Activated naive CD8-positive, alpha-beta T cell treated with anti-CD3 and anti-CD28 coated beads, Interleukin-2, amount 50 U/mL, for 24 hours (primary cell): ENCODE data around the gene TRIM3.
"Not testable (repeated sequence)": the region's sequence is repeated elsewhere in the genome, so short reads cannot be mapped to it uniquely, and the experiment has no call there.

Source experiments
- ATAC-seq: fragments of 150-1000 bp; cut with Tn5 transposase; one replicate; pipeline ENCODE4 v1.10.0; 2021
- DNase-seq: peaks from one replicate; pipeline ENCODE4 v3.0.0; 2021
- H3K27ac Mint-ChIP-seq: one replicate; pipeline ENCODE4 v1.8.0; 2021; ENCODE audit warnings: mild to moderate bottlenecking, mixed read lengths
- H3K27me3 Mint-ChIP-seq: one replicate; pipeline ENCODE4 v1.8.0; 2021; ENCODE audit warnings: mixed read lengths
- H3K36me3 Mint-ChIP-seq: one replicate; pipeline ENCODE4 v1.8.0; 2021; ENCODE audit warnings: low read depth, mixed read lengths
- H3K4me1 Mint-ChIP-seq: one replicate; pipeline ENCODE4 v1.8.0; 2021; ENCODE audit warnings: mixed read lengths
- H3K4me3 Mint-ChIP-seq: one replicate; pipeline ENCODE4 v1.8.0; 2021; ENCODE audit warnings: mild to moderate bottlenecking, moderate library complexity, mixed read lengths
- H3K9me3 Mint-ChIP-seq: one replicate; pipeline ENCODE4 v1.8.0; 2021; ENCODE audit warnings: mixed read lengths

Gene TRIM3

GRCh38 chr11:6473451-6474412, at the start of gene TRIM3:
TRIM3 (minus strand) TSS chr11:6473941; CDS start chr11:6465695, 8,246 bp downstream.
- peak within 1 kb of the TSS; percentile 46 for H3K27ac Mint-ChIP-seq
- peak within 1 kb of the TSS; percentile 79 for H3K4me3 Mint-ChIP-seq
- H3K4me1 Mint-ChIP-seq, result peaks cover 18% of the 10 kb centered on the region

GRCh38 chr11:6523253-6523652, 49.5 kb upstream of the TRIM3 start:
- no peaks in the 10 kb centered on the region for H3K9me3 Mint-ChIP-seq
- no peaks in the 10 kb centered on the region for H3K27me3 Mint-ChIP-seq
- H3K27ac Mint-ChIP-seq, result peak overlapping the region; percentile 63
- H3K36me3 Mint-ChIP-seq, result peaks cover 36% of the 10 kb centered on the region
- no peak overlapping the region for H3K4me3 Mint-ChIP-seq
- ATAC-seq, result peak; percentile 82
- DNase-seq, result no peak
- H3K4me1 Mint-ChIP-seq, result peaks cover 40% of the 10 kb centered on the region

More at GRCh38 chr11:6473451-6474412, at the start of gene TRIM3:
- Mint-ChIP-seq H3K27me3 (no peaks in the 10 kb centered on the region), H3K9me3 (no peaks in the 10 kb centered on the region), H3K36me3 (peaks cover 16% of the 10 kb centered on the region)
- peak; percentile 56 for ATAC-seq
- peak; percentile 69 for DNase-seq

GRCh38 chr11:6521946-6522345, 48.2 kb upstream of the TRIM3 start:
- H3K27ac Mint-ChIP-seq, H3K4me3 Mint-ChIP-seq, H3K27me3 Mint-ChIP-seq, H3K9me3 Mint-ChIP-seq, DNase-seq, ATAC-seq: not testable (repeated sequence)
- Mint-ChIP-seq H3K4me1 (peaks cover 33% of the 10 kb centered on the region), H3K36me3 (peaks cover 35% of the 10 kb centered on the region)

GRCh38 chr11:6520265-6520664, 46.5 kb upstream of the TRIM3 start:
- ATAC-seq (no peak), DNase-seq (no peak)
- peaks cover 19% of the 10 kb centered on the region for H3K4me1 Mint-ChIP-seq
- no peaks in the 10 kb centered on the region for H3K9me3 Mint-ChIP-seq
- no peaks in the 10 kb centered on the region for H3K27me3 Mint-ChIP-seq
- H3K4me3 Mint-ChIP-seq, result no peak overlapping the region
- no peak overlapping the region for H3K27ac Mint-ChIP-seq
- H3K36me3 Mint-ChIP-seq, result peaks cover 39% of the 10 kb centered on the region

GRCh38 chr11:6516865-6517264, 43.1 kb upstream of the TRIM3 start:
- H3K9me3 Mint-ChIP-seq, result no peaks in the 10 kb centered on the region
- H3K4me3 Mint-ChIP-seq, result no peak overlapping the region
- peaks cover 38% of the 10 kb centered on the region for H3K36me3 Mint-ChIP-seq
- H3K27ac Mint-ChIP-seq, result no peak overlapping the region
- H3K4me1 Mint-ChIP-seq, result no peaks in the 10 kb centered on the region
- no peaks in the 10 kb centered on the region for H3K27me3 Mint-ChIP-seq
- DNase-seq (no peak), ATAC-seq (no peak)

GRCh38 chr11:6505577-6506240, 32.0 kb upstream of the TRIM3 start:
- ATAC-seq (peak; percentile 52), DNase-seq (no peak)
- Mint-ChIP-seq H3K4me1 (peaks cover 2% of the 10 kb centered on the region), H3K27me3 (no peaks in the 10 kb centered on the region), H3K36me3 (peaks cover 22% of the 10 kb centered on the region), H3K9me3 (no peaks in the 10 kb centered on the region), H3K27ac (no peak overlapping the region), H3K4me3 (no peak overlapping the region)

GRCh38 chr11:6504166-6504565, 30.4 kb upstream of the TRIM3 start:
- DNase-seq (no peak), ATAC-seq (no peak)
- no peak overlapping the region for H3K4me3 Mint-ChIP-seq
- no peaks in the 10 kb centered on the region for H3K9me3 Mint-ChIP-seq
- H3K36me3 Mint-ChIP-seq, result peaks cover 19% of the 10 kb centered on the region
- H3K27me3 Mint-ChIP-seq, result no peaks in the 10 kb centered on the region
- H3K27ac Mint-ChIP-seq, result no peak overlapping the region
- peaks cover 2% of the 10 kb centered on the region for H3K4me1 Mint-ChIP-seq

GRCh38 chr11:6502382-6502781, 28.6 kb upstream of the TRIM3 start:
- DNase-seq (no peak), ATAC-seq (no peak)
- no peak overlapping the region for H3K27ac Mint-ChIP-seq
- no peaks in the 10 kb centered on the region for H3K27me3 Mint-ChIP-seq
- H3K4me3 Mint-ChIP-seq, result no peak overlapping the region
- peaks cover 17% of the 10 kb centered on the region for H3K36me3 Mint-ChIP-seq
- peaks cover 2% of the 10 kb centered on the region for H3K4me1 Mint-ChIP-seq
- H3K9me3 Mint-ChIP-seq, result no peaks in the 10 kb centered on the region

GRCh38 chr11:6498544-6498943, 24.8 kb upstream of the TRIM3 start:
- Mint-ChIP-seq H3K36me3 (peaks cover 17% of the 10 kb centered on the region), H3K4me1 (no peaks in the 10 kb centered on the region), H3K4me3 (no peak overlapping the region), H3K9me3 (no peaks in the 10 kb centered on the region), H3K27ac (no peak overlapping the region), H3K27me3 (no peaks in the 10 kb centered on the region)
- ATAC-seq (no peak), DNase-seq (no peak)

GRCh38 chr11:6498121-6498520, 24.4 kb upstream of the TRIM3 start:
- no peaks in the 10 kb centered on the region for H3K27me3 Mint-ChIP-seq
- ATAC-seq (no peak), DNase-seq (no peak)
- H3K36me3 Mint-ChIP-seq, result peaks cover 17% of the 10 kb centered on the region
- H3K4me1 Mint-ChIP-seq, result no peaks in the 10 kb centered on the region
- H3K27ac Mint-ChIP-seq, result no peak overlapping the region
- H3K4me3 Mint-ChIP-seq, result no peak overlapping the region
- no peaks in the 10 kb centered on the region for H3K9me3 Mint-ChIP-seq

GRCh38 chr11:6497069-6497839, 23.5 kb upstream of the TRIM3 start, which contains the start of gene DNHD1:
DNHD1 (plus strand) TSS chr11:6497280; CDS start chr11:6498216, 936 bp downstream.
- no peak for ATAC-seq

GRCh38 chr11:6489306-6489705, 15.6 kb upstream of the TRIM3 start:
- ATAC-seq (no peak), DNase-seq (no peak)
- no peak overlapping the region for H3K4me3 Mint-ChIP-seq
- H3K36me3 Mint-ChIP-seq, result peaks cover 17% of the 10 kb centered on the region
- H3K27me3 Mint-ChIP-seq, result no peaks in the 10 kb centered on the region
- H3K4me1 Mint-ChIP-seq, result peaks cover 11% of the 10 kb centered on the region
- H3K9me3 Mint-ChIP-seq, result no peaks in the 10 kb centered on the region
- H3K27ac Mint-ChIP-seq, result no peak overlapping the region

More at GRCh38 chr11:6497069-6497839, 23.5 kb upstream of the TRIM3 start, which contains the start of gene DNHD1:
- H3K4me1 Mint-ChIP-seq, result no peaks in the 10 kb centered on the region
- H3K27me3 Mint-ChIP-seq, result no peaks in the 10 kb centered on the region
- no peak within 1 kb of the TSS for H3K4me3 Mint-ChIP-seq
- no peak within 1 kb of the TSS for H3K27ac Mint-ChIP-seq
- no peaks in the 10 kb centered on the region for H3K9me3 Mint-ChIP-seq
- no peak for DNase-seq
- peaks cover 17% of the 10 kb centered on the region for H3K36me3 Mint-ChIP-seq

GRCh38 chr11:6488821-6489220, 15.1 kb upstream of the TRIM3 start:
- no peak for ATAC-seq
- Mint-ChIP-seq H3K4me1 (peaks cover 11% of the 10 kb centered on the region), H3K27ac (peak overlapping the region; percentile 24), H3K36me3 (peaks cover 16% of the 10 kb centered on the region), H3K27me3 (no peaks in the 10 kb centered on the region), H3K4me3 (no peak overlapping the region), H3K9me3 (no peaks in the 10 kb centered on the region)
- DNase-seq, result no peak

- DNase-seq (no peak), ATAC-seq (peak; percentile 33)
- Mint-ChIP-seq H3K27ac (peak overlapping the region; percentile 24), H3K4me3 (no peak overlapping the region), H3K9me3 (no peaks in the 10 kb centered on the region), H3K4me1 (peaks cover 14% of the 10 kb centered on the region), H3K36me3 (peaks cover 16% of the 10 kb centered on the region), H3K27me3 (no peaks in the 10 kb centered on the region)
Observed at GRCh38 chr11:6488342-6488741, 14.6 kb upstream of the TRIM3 start.
